Activated T-cell treated with anti-CD3 and anti-CD28 coated beads, Interleukin-2, amount 50 U/mL, for 4 hours (primary cell): ENCODE data around the gene SEC14L1. TPM values are rescaled to one million over a fixed set of nuclear protein-coding genes. Genes with fewer than 3 reads are reported as not detected.
"Not testable (repeated sequence)": the region's sequence is repeated elsewhere in the genome, so short reads cannot be mapped to it uniquely, and the experiment has no call there.

Experiments
- ATAC-seq, 2 donors: fragments of 200-7000 bp; cut with Tn5 transposase; one replicate each; pipeline ENCODE4 v1.10.0; 2021
- DNase-seq: peaks from one replicate; pipeline ENCODE4 v3.0.0-alpha.2; 2020
- H3K27me3 Mint-ChIP-seq: one replicate; pipeline ENCODE4 v1.8.0; 2021; ENCODE audit warnings: low read depth, mixed read lengths
- H3K36me3 Mint-ChIP-seq: one replicate; pipeline ENCODE4 v1.8.0; 2022; ENCODE audit warnings: mixed read lengths; ENCODE audit not compliant: insufficient read depth
- H3K4me1 Mint-ChIP-seq: one replicate; pipeline ENCODE4 v1.8.0; 2021; ENCODE audit warnings: low read depth, mixed read lengths
- H3K4me3 Mint-ChIP-seq: one replicate; pipeline ENCODE4 v1.8.0; 2021; ENCODE audit warnings: mild to moderate bottlenecking, moderate library complexity, mixed read lengths
- H3K9me3 Mint-ChIP-seq: one replicate; pipeline ENCODE4 v1.8.0; 2021; ENCODE audit warnings: mixed read lengths
- total RNA-seq, 3 donors: library from RNA; stranded (reverse); gene quantifications; one replicate each; pipeline ENCODE4 v1.2.1, GENCODE V29; 2021

The SEC14L1 gene
- total RNA-seq, 3 donors from 2014 or later = 26.5 to 36.9 (median 27.4) TPM

- Mint-ChIP-seq H3K4me1 (peaks cover 31% of the 10 kb centered on the region), H3K36me3 (peaks cover 3% of the 10 kb centered on the region), H3K4me3 (no peak overlapping the region), H3K27me3 (no peaks in the 10 kb centered on the region), H3K9me3 (no peaks in the 10 kb centered on the region)
- DNase-seq (no peak), ATAC-seq (no peak)
Measured at GRCh38 chr17:77109159-77109759, 31.5 kb upstream of the SEC14L1 start.

- H3K9me3 Mint-ChIP-seq = no peaks in the 10 kb centered on the region
- H3K4me1 Mint-ChIP-seq = peaks cover 31% of the 10 kb centered on the region
- ATAC-seq (no peak), DNase-seq (no peak)
- no peaks in the 10 kb centered on the region for H3K27me3 Mint-ChIP-seq
- peaks cover 3% of the 10 kb centered on the region for H3K36me3 Mint-ChIP-seq
- no peak overlapping the region for H3K4me3 Mint-ChIP-seq
Measured at GRCh38 chr17:77109764-77110359, 30.9 kb upstream of the SEC14L1 start.

GRCh38 chr17:77111165-77111933 is 29.4 kb upstream of the SEC14L1 start:
- not testable (repeated sequence) for H3K4me3 Mint-ChIP-seq, H3K36me3 Mint-ChIP-seq, H3K9me3 Mint-ChIP-seq, DNase-seq, ATAC-seq, H3K27me3 Mint-ChIP-seq
- peaks cover 26% of the 10 kb centered on the region for H3K4me1 Mint-ChIP-seq

DNA sequence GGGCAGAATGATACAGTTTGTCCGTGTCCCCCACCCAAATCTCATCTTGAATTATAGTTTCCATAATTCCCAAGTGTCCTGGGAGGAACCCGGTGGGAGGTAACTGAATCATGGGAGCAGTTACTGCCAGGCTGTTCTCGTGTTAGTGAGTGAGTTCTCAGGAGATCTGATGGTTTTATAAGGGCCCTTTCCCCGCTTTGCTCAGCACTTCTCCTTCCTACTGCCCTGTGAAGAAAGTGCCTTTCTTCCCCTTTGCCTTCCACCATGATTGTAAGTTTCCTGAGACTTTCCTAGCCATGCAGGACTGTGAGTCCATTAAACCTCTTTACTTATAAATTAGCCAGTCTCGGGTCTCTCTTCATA is 28.9 kb upstream of the SEC14L1 start:
- Mint-ChIP-seq H3K36me3 (peaks cover 3% of the 10 kb centered on the region), H3K27me3 (no peaks in the 10 kb centered on the region), H3K9me3 (no peaks in the 10 kb centered on the region), H3K4me1 (peaks cover 24% of the 10 kb centered on the region), H3K4me3 (no peak overlapping the region)
- ATAC-seq (no peak), DNase-seq (no peak)

DNA sequence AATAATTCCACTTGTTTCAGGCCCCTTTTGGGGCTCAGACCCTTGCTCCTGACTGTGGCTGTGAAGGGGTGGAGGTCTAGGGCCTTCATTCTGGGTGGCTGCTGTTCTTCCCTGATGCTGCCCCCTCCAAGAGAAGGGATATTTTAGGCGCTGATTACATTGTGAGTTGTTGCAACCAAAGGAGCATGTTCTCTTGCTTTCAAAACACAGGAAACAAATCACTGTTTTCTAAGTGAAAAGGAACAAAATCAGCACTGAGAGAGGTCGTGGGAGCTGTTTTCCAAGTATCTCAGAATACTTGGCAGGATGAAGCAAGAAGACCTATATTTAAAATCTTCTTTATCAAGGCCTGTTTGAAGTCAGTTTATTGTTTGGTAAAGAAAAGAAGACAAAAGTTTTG is 25.3 kb upstream of the SEC14L1 start:
- ATAC-seq = no peak
- Mint-ChIP-seq H3K36me3 (no peaks in the 10 kb centered on the region), H3K4me1 (peaks cover 3% of the 10 kb centered on the region), H3K27me3 (no peaks in the 10 kb centered on the region), H3K9me3 (no peaks in the 10 kb centered on the region), H3K4me3 (no peak overlapping the region)
- DNase-seq = no peak

DNA sequence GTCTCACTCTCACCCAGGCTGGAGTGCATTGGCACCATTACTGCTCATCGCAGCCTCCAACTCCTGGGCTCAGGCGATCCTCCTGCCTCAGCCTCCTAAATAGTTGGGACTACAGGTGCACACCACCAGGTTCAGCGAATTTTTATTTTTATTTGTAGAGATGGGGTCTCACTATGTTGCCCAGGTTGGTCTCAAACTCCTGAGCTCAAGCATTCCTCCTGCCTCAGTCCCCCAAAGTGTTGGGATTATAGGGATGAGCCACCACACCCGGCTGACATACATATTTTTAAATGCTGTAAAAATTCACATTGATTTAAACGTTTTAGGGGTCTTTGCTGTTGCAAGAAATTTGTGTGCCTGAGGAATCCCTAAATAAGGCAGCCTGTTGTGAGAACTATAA is 24.8 kb upstream of the SEC14L1 start:
- no peak for DNase-seq
- no peaks in the 10 kb centered on the region for H3K27me3 Mint-ChIP-seq
- peaks cover 3% of the 10 kb centered on the region for H3K4me1 Mint-ChIP-seq
- no peak overlapping the region for H3K4me3 Mint-ChIP-seq
- H3K9me3 Mint-ChIP-seq = no peaks in the 10 kb centered on the region
- no peaks in the 10 kb centered on the region for H3K36me3 Mint-ChIP-seq
- ATAC-seq = no peak

GRCh38 chr17:77116371-77116860 is 24.4 kb upstream of the SEC14L1 start:
- no peaks in the 10 kb centered on the region for H3K4me1 Mint-ChIP-seq
- DNase-seq = no peak
- H3K27me3 Mint-ChIP-seq = no peaks in the 10 kb centered on the region
- H3K4me3 Mint-ChIP-seq = no peak overlapping the region
- no peaks in the 10 kb centered on the region for H3K9me3 Mint-ChIP-seq
- no peak for ATAC-seq
- H3K36me3 Mint-ChIP-seq = no peaks in the 10 kb centered on the region

- no peaks in the 10 kb centered on the region for H3K36me3 Mint-ChIP-seq
- no peak overlapping the region for H3K4me3 Mint-ChIP-seq
- ATAC-seq = no peak
- peaks cover 4% of the 10 kb centered on the region for H3K4me1 Mint-ChIP-seq
- H3K9me3 Mint-ChIP-seq = no peaks in the 10 kb centered on the region
- no peak for DNase-seq
- no peaks in the 10 kb centered on the region for H3K27me3 Mint-ChIP-seq
Measured at GRCh38 chr17:77117415-77117814, 23.4 kb upstream of the SEC14L1 start.

- Mint-ChIP-seq H3K4me1 (peaks cover 6% of the 10 kb centered on the region), H3K9me3 (no peaks in the 10 kb centered on the region), H3K27me3 (no peaks in the 10 kb centered on the region), H3K36me3 (no peaks in the 10 kb centered on the region), H3K4me3 (no peak overlapping the region)
- DNase-seq (no peak), ATAC-seq (no peak)
Measured at GRCh38 chr17:77118251-77118928, 22.4 kb upstream of the SEC14L1 start.

- DNase-seq = no peak
- Mint-ChIP-seq H3K9me3 (no peaks in the 10 kb centered on the region), H3K4me3 (no peak overlapping the region), H3K36me3 (no peaks in the 10 kb centered on the region), H3K4me1 (peaks cover 6% of the 10 kb centered on the region), H3K27me3 (no peaks in the 10 kb centered on the region)
- ATAC-seq = no peak
Measured at GRCh38 chr17:77119668-77120301, 21.0 kb upstream of the SEC14L1 start.

GRCh38 chr17:77120868-77121267 is 19.9 kb upstream of the SEC14L1 start:
- ATAC-seq = no peak
- no peaks in the 10 kb centered on the region for H3K9me3 Mint-ChIP-seq
- no peak for DNase-seq
- H3K36me3 Mint-ChIP-seq = no peaks in the 10 kb centered on the region
- H3K27me3 Mint-ChIP-seq = no peaks in the 10 kb centered on the region
- no peak overlapping the region for H3K4me3 Mint-ChIP-seq
- peaks cover 6% of the 10 kb centered on the region for H3K4me1 Mint-ChIP-seq

GRCh38 chr17:77124192-77124889 is 16.4 kb upstream of the SEC14L1 start:
- H3K4me1 Mint-ChIP-seq = peaks cover 25% of the 10 kb centered on the region
- DNase-seq (no peak), ATAC-seq (no peak)
- no peak overlapping the region for H3K4me3 Mint-ChIP-seq
- H3K27me3 Mint-ChIP-seq = no peaks in the 10 kb centered on the region
- H3K9me3 Mint-ChIP-seq = no peaks in the 10 kb centered on the region
- no peaks in the 10 kb centered on the region for H3K36me3 Mint-ChIP-seq

- no peak for DNase-seq
- H3K27me3 Mint-ChIP-seq = no peaks in the 10 kb centered on the region
- ATAC-seq = no peak
- H3K36me3 Mint-ChIP-seq = no peaks in the 10 kb centered on the region
- H3K9me3 Mint-ChIP-seq = no peaks in the 10 kb centered on the region
- peaks cover 29% of the 10 kb centered on the region for H3K4me1 Mint-ChIP-seq
- no peak overlapping the region for H3K4me3 Mint-ChIP-seq
Measured at GRCh38 chr17:77125432-77125901, 15.3 kb upstream of the SEC14L1 start.
